DND-41 (cell line): ENCODE data around the gene LCT.

Experiments used
- ATAC-seq: fragments of 200-7000 bp; cut with Tn5 transposase; 3 replicates; pipeline ENCODE4 v1.9.1; 2021; ENCODE audit warnings: low read depth; ENCODE audit not compliant: insufficient read depth
- DNase-seq: peaks from one replicate; pipeline ENCODE4 v3.0.0-alpha.2; 2020
- H2AFZ ChIP-seq: 2 replicates; pipeline ENCODE4 v1.6.0; 2012; ENCODE audit warnings: low read depth, low read length
- H3K27ac ChIP-seq: 2 replicates; pipeline ENCODE4 v1.5.1; 2012; ENCODE audit warnings: low read length, inconsistent platforms
- H3K27me3 ChIP-seq: fragments of 200-600 bp; sonication (generic); 2 replicates; pipeline ENCODE4 v1.6.0; 2012; ENCODE audit warnings: low read length, mild to moderate bottlenecking, inconsistent platforms; ENCODE audit not compliant: insufficient read depth, poor library complexity
- H3K36me3 ChIP-seq: 2 replicates; pipeline ENCODE4 v1.5.1; 2012; ENCODE audit warnings: low read length, inconsistent platforms; ENCODE audit not compliant: insufficient read depth
- H3K4me1 ChIP-seq: 2 replicates; pipeline ENCODE4 v1.5.1; 2012; ENCODE audit warnings: mild to moderate bottlenecking, low read length; ENCODE audit not compliant: insufficient read depth
- H3K4me2 ChIP-seq: 2 replicates; pipeline ENCODE4 v1.6.0; 2012; ENCODE audit warnings: mild to moderate bottlenecking, moderate library complexity, low read length, inconsistent platforms; ENCODE audit not compliant: insufficient read depth
- H3K4me3 ChIP-seq, 2 experiments: fragments of 200-600 bp in 1 of 2; shearing (Covaris generic) in 1 of 2; 2 replicates each; pipeline ENCODE4 v1.5.1; 2012 to 2016; ENCODE audit warnings: inconsistent platforms in 2 of 2, low read length in 2 of 2, mild to moderate bottlenecking in 2 of 2, low read depth in 1 of 2, moderate library complexity in 1 of 2
- H3K79me2 ChIP-seq: 2 replicates; pipeline ENCODE4 v1.6.0; 2012; ENCODE audit warnings: low read length, inconsistent platforms; ENCODE audit not compliant: insufficient read depth
- H3K9ac ChIP-seq: 2 replicates; pipeline ENCODE4 v1.6.0; 2012; ENCODE audit warnings: low read depth, mild to moderate bottlenecking, inconsistent platforms, low read length, moderate library complexity
- H3K9me3 ChIP-seq: 2 replicates; pipeline ENCODE4 v1.5.1; 2012; ENCODE audit warnings: low read length, moderate library complexity, mild to moderate bottlenecking, inconsistent platforms; ENCODE audit not compliant: insufficient read depth, severe bottlenecking
- H4K20me1 ChIP-seq: 2 replicates; pipeline ENCODE4 v1.6.0; 2012; ENCODE audit warnings: low read length; ENCODE audit not compliant: insufficient read depth
- EZH2 ChIP-seq: IDR thresholded peaks from 3 replicates; pipeline ENCODE4 v1.6.1; 2012; ENCODE audit warnings: borderline replicate concordance, low read depth, mild to moderate bottlenecking, moderate library complexity, low read length, inconsistent platforms; ENCODE audit not compliant: severe bottlenecking
- TF ChIP-seq, protein P1 (sequence below): IDR thresholded peaks from 2 replicates; pipeline ENCODE4 v1.5.1; 2012; ENCODE audit warnings: borderline replicate concordance, low read length, moderate library complexity, mild to moderate bottlenecking; ENCODE audit not compliant: poor library complexity, severe bottlenecking; ENCODE audit errors: extremely low read depth

LCT gene

DNA sequence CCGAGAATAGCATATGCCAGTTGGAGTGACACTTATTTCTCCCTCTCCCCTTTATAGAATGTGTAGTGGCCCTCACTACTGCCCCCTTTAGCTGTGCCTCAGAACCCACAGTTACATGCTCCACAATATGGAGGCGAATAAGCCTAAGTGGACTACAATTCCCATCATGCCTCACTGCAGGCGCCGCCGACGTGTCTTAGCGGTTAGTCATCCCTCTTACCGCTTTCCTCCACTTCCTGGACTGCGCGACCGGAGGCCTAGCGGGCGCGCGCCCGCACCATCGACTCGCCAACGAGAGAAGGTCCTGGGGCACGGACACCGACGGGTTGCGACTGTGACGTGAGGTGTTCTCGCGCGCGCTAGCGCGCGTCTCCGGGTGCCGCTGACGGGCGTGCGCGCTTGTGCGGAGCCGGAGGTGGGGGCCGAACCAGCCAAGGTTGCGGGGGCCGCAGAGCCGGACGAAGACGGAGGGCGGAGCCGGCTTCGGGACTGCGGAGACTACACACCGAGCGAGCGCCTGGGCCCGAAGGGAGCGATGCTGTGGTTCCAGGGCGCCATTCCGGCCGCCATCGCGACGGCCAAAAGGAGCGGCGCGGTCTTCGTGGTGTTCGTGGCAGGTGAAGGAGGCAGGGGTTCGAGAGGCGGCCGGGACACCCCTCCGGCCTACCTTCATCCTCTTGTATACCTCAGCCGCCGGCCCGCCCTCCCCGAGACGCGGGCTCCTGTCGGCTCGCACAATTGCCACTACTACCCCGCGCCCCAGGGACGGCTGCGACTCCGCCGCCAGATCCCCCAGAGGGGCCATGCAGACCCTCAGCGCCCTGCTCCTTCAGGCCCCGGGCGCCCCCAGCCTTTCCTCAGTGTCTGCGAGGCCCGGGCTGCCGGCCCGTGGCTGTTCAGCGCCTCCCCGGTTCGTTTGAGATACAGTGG, 95.3 kb downstream of the LCT start, which contains the start of gene UBXN4:
UBXN4 (plus strand) TSS at position 461 of the 930 bp plus-strand sequence; CDS start at position 536, 75 bp downstream.
- DNase-seq, result peak; percentile 98
- TF ChIP-seq, protein P1, sequence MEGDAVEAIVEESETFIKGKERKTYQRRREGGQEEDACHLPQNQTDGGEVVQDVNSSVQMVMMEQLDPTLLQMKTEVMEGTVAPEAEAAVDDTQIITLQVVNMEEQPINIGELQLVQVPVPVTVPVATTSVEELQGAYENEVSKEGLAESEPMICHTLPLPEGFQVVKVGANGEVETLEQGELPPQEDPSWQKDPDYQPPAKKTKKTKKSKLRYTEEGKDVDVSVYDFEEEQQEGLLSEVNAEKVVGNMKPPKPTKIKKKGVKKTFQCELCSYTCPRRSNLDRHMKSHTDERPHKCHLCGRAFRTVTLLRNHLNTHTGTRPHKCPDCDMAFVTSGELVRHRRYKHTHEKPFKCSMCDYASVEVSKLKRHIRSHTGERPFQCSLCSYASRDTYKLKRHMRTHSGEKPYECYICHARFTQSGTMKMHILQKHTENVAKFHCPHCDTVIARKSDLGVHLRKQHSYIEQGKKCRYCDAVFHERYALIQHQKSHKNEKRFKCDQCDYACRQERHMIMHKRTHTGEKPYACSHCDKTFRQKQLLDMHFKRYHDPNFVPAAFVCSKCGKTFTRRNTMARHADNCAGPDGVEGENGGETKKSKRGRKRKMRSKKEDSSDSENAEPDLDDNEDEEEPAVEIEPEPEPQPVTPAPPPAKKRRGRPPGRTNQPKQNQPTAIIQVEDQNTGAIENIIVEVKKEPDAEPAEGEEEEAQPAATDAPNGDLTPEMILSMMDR, result peak; percentile 78
- no peak for TF ChIP-seq EZH2
- Histone ChIP-seq H3K4me3 (peak within 1 kb of the TSS; percentile 92), H3K36me3 (peaks cover 31% of the 10 kb centered on the region), H2AFZ (peak within 1 kb of the TSS; percentile 96), H3K9me3 (no peaks in the 10 kb centered on the region), H3K4me2 (peak within 1 kb of the TSS; percentile 90), H3K27me3 (no peaks in the 10 kb centered on the region), H3K9ac (peak within 1 kb of the TSS; percentile 96), H4K20me1 (peaks cover 30% of the 10 kb centered on the region), H3K4me1 (peaks cover 34% of the 10 kb centered on the region), H3K79me2 (peaks cover 52% of the 10 kb centered on the region), H3K27ac (peak within 1 kb of the TSS; percentile 92)
- peak; percentile 90 for ATAC-seq

DNA sequence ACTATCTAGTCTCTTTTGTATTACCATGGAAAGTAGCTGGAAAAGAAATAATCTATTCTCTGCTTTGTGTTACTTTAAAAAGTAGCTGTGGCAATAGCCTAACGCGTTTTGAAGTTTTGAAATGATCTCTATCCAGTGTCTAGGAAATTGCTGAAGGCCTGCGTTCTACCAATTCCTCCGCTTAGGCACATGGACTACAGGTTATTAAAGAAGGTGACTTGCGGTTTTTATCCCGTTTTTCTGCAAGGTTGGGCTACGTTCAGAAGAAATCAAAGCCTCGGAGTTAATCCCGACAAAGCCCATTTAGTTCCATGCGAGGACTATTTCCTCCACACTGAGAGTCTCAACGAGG, 96.0 kb downstream of the LCT start:
- DNase-seq, result no peak
- Histone ChIP-seq H4K20me1 (peaks cover 23% of the 10 kb centered on the region), H2AFZ (peak overlapping the region; percentile 96), H3K4me1 (peaks cover 31% of the 10 kb centered on the region), H3K4me2 (peak overlapping the region; percentile 90; the same call in 1 of the 2 replicates), H3K27ac (peak overlapping the region; percentile 92), H3K9me3 (no peaks in the 10 kb centered on the region), H3K79me2 (peaks cover 46% of the 10 kb centered on the region), H3K27me3 (no peaks in the 10 kb centered on the region), H3K9ac (no peak overlapping the region), H3K4me3 (peak overlapping the region in 1 of 2 experiments; percentile 92; a peak in 2 of 4 replicates), H3K36me3 (peaks cover 25% of the 10 kb centered on the region)
- TF ChIP-seq, protein P1, result no peak
- no peak for ATAC-seq

DNA sequence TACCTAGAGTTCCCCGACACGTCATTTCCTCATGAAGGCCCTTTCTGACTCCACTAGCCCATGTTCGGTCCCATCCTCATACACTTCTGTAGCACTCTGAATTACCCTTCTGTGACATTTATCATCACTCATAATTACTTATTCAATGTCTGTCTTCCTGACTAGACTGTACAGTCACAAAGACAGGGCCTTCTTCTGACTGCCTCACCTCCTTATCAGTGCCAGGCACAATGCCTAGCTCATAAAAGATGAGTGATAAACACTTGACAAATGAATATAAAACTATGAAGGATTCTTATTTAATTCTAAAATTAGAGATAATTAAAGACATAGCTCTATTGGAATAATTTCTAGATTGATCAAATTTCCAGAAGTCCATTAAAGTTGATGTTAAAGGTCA, 96.8 kb downstream of the LCT start:
- Histone ChIP-seq H4K20me1 (peaks cover 21% of the 10 kb centered on the region), H3K9ac (no peak overlapping the region), H3K27me3 (no peaks in the 10 kb centered on the region), H3K4me1 (peaks cover 28% of the 10 kb centered on the region), H3K27ac (no peak overlapping the region), H3K79me2 (peaks cover 38% of the 10 kb centered on the region), H3K9me3 (no peaks in the 10 kb centered on the region), H3K36me3 (peaks cover 17% of the 10 kb centered on the region), H3K4me3 (no peak overlapping the region), H3K4me2 (no peak overlapping the region), H2AFZ (no peak overlapping the region)
- ATAC-seq (no peak), DNase-seq (no peak)
- TF ChIP-seq, protein P1, result no peak
- TF ChIP-seq EZH2, result no peak
